ENCODE data around the gene CNGA4.
"Not testable (repeated sequence)": the region's sequence is repeated elsewhere in the genome, so short reads cannot be mapped to it uniquely, and the experiment has no call there.

GRCh38 chr11:6248897-6249296, 10.0 kb downstream of the CNGA4 start:
- TF ChIP-seq, protein P1, sequence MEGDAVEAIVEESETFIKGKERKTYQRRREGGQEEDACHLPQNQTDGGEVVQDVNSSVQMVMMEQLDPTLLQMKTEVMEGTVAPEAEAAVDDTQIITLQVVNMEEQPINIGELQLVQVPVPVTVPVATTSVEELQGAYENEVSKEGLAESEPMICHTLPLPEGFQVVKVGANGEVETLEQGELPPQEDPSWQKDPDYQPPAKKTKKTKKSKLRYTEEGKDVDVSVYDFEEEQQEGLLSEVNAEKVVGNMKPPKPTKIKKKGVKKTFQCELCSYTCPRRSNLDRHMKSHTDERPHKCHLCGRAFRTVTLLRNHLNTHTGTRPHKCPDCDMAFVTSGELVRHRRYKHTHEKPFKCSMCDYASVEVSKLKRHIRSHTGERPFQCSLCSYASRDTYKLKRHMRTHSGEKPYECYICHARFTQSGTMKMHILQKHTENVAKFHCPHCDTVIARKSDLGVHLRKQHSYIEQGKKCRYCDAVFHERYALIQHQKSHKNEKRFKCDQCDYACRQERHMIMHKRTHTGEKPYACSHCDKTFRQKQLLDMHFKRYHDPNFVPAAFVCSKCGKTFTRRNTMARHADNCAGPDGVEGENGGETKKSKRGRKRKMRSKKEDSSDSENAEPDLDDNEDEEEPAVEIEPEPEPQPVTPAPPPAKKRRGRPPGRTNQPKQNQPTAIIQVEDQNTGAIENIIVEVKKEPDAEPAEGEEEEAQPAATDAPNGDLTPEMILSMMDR (IDR thresholded peaks at IDR 0.05 in 2 of 3, conservative IDR thresholded peaks at IDR 0.05 in 1 of 3; ENCODE audit: borderline replicate concordance in 1 of 3, insufficient read depth in 1 of 3, low read depth in 2 of 3, low read length in 2 of 3): not testable (repeated sequence)
- not testable (repeated sequence) for TF ChIP-seq POLR2AphosphoS5 (IDR thresholded peaks at IDR 0.05; ENCODE audit: low read depth, low read length); SIN3A (IDR thresholded peaks at IDR 0.05; ENCODE audit: low read depth); ZNF274 (IDR thresholded peaks at IDR 0.05; ENCODE audit: low read depth, low read length); POLR2A (IDR thresholded peaks at IDR 0.05; ENCODE audit: borderline replicate concordance, extremely low read depth, insufficient read depth, insufficient read length); EZH2phosphoT487 (IDR thresholded peaks at IDR 0.05; ENCODE audit: borderline replicate concordance)
- TF ChIP-seq, protein P2, sequence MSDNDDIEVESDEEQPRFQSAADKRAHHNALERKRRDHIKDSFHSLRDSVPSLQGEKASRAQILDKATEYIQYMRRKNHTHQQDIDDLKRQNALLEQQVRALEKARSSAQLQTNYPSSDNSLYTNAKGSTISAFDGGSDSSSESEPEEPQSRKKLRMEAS (IDR thresholded peaks at IDR 0.05): not testable (repeated sequence)

Measured in HCT116 (cell line).